Thyroid gland (tissue), 4 donors: ENCODE measurements around the gene CEP131. TPM values are rescaled to one million over a fixed set of nuclear protein-coding genes. Genes with fewer than 3 reads are reported as not detected.

ENCODE experiments used
- DNase-seq, 2 donors: peaks; one replicate each; pipeline ENCODE4 v3.0.0-alpha.2; 2019
- H3K27ac ChIP-seq, 3 donors: fragments of 200-600 bp; sonication (generic); 1 replicate in 2 of 3; 2 replicates in 1 of 3; pipeline ENCODE4 v1.5.1; 2016 to 2019; ENCODE audit warnings: mild to moderate bottlenecking in 1 of 3, moderate library complexity in 1 of 3
- H3K27me3 ChIP-seq: fragments of 200-600 bp; sonication (generic); one replicate; pipeline ENCODE4 v1.5.1; 2019
- H3K36me3 ChIP-seq, 2 donors: fragments of 200-600 bp; sonication (generic); one replicate each; pipeline ENCODE4 v1.5.1; 2016 to 2019
- H3K4me1 ChIP-seq, 2 donors: fragments of 200-600 bp; sonication (generic); one replicate each; pipeline ENCODE4 v1.5.1; 2017 to 2019
- H3K4me3 ChIP-seq, 3 donors: fragments of 200-600 bp; sonication (generic); replicated peaks in 1 of 3; 1 replicate in 2 of 3; 2 replicates in 1 of 3; pipeline ENCODE4 v1.5.1; 2016; ENCODE audit warnings: mild to moderate bottlenecking in 1 of 3
- H3K9me3 ChIP-seq: fragments of 200-600 bp; sonication (generic); one replicate; pipeline ENCODE4 v1.5.1; 2017
- POLR2A ChIP-seq, 2 donors: fragments of 450-650 bp; IDR thresholded peaks; one replicate each; pipeline ENCODE4 v1.6.1; 2017; ENCODE audit warnings: antibody characterized with exemption in 2 of 2, mild to moderate bottlenecking in 2 of 2, moderate library complexity in 1 of 2
- WGBS, 2 donors: methylation state at CpG; one replicate each; pipeline ENCODE4 v1.1.5; 2017; 5-methylcytosine and 5-hydroxymethylcytosine counted together
- intact Hi-C: fragments of 100-400 bp; cut with DNase I; formaldehyde crosslinking; loops from one replicate; pipeline ENCODE4 v1.15.1; 2023
- total RNA-seq, 4 donors: library from RNA; depleted of rRNA; stranded (reverse); fragments of >200 nt; gene quantifications; one replicate each; pipeline ENCODE4 v1.2.3, GENCODE V29; 2016
- TF ChIP-seq, protein P1 (sequence below), 6 experiments: fragments of 200-600 bp in 3 of 6; fragments of 450-650 bp in 3 of 6; sonication (generic) in 3 of 6; IDR thresholded peaks; one replicate each; pipeline ENCODE4 v1.5.1; 2016 to 2019; ENCODE audit warnings: antibody characterized with exemption in 6 of 6, mild to moderate bottlenecking in 2 of 6, inconsistent platforms in 1 of 6, moderate library complexity in 1 of 6

The CEP131 gene
- total RNA-seq, 4 donors from 2014 or later = 6.9 to 12.0 (median 8.6) TPM

DNA sequence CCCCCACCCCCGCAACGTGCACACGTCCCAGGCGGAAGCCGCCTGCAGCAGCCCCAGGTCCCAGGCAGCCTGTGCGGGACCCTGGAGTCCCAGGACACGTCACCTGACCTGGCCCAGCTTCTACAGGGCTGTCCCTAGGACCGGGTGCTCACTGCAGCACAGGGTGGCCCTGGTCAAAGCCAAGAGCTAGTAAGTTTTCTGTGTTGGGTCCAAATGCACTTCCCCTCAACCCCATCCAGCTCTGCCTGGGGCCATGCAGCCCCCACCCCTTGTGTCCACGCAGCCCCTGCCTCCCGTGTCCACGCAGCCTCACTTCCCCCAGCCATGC is 79.6 kb downstream of the CEP131 start:
- WGBS, 2 donors = 70% methylated on average over 4 of the region's 11 CpGs; no CpG with 5 or more reads in 1 of the 2 donors
- no peak overlapping the region for H3K4me3 ChIP-seq
- H3K4me1 ChIP-seq = peaks cover 0 to 9% of the 10 kb centered on the region in 2 donors
- H3K27me3 ChIP-seq = no peaks in the 10 kb centered on the region
- no peaks in the 10 kb centered on the region for H3K36me3 ChIP-seq
- TF ChIP-seq, protein P1, sequence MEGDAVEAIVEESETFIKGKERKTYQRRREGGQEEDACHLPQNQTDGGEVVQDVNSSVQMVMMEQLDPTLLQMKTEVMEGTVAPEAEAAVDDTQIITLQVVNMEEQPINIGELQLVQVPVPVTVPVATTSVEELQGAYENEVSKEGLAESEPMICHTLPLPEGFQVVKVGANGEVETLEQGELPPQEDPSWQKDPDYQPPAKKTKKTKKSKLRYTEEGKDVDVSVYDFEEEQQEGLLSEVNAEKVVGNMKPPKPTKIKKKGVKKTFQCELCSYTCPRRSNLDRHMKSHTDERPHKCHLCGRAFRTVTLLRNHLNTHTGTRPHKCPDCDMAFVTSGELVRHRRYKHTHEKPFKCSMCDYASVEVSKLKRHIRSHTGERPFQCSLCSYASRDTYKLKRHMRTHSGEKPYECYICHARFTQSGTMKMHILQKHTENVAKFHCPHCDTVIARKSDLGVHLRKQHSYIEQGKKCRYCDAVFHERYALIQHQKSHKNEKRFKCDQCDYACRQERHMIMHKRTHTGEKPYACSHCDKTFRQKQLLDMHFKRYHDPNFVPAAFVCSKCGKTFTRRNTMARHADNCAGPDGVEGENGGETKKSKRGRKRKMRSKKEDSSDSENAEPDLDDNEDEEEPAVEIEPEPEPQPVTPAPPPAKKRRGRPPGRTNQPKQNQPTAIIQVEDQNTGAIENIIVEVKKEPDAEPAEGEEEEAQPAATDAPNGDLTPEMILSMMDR (IDR thresholded peaks at IDR 0.05) = no peak
- no peak for TF ChIP-seq POLR2A (IDR thresholded peaks at IDR 0.05)
- no peak for DNase-seq
- no peaks in the 10 kb centered on the region for H3K9me3 ChIP-seq
- intact Hi-C loops = loop anchor here (5.0 kb wide), 1 partner anchor 94 kb away; the partner anchor contains the start of genes NDUFAF8 and TEPSIN
- H3K27ac ChIP-seq = no peak overlapping the region

DNA sequence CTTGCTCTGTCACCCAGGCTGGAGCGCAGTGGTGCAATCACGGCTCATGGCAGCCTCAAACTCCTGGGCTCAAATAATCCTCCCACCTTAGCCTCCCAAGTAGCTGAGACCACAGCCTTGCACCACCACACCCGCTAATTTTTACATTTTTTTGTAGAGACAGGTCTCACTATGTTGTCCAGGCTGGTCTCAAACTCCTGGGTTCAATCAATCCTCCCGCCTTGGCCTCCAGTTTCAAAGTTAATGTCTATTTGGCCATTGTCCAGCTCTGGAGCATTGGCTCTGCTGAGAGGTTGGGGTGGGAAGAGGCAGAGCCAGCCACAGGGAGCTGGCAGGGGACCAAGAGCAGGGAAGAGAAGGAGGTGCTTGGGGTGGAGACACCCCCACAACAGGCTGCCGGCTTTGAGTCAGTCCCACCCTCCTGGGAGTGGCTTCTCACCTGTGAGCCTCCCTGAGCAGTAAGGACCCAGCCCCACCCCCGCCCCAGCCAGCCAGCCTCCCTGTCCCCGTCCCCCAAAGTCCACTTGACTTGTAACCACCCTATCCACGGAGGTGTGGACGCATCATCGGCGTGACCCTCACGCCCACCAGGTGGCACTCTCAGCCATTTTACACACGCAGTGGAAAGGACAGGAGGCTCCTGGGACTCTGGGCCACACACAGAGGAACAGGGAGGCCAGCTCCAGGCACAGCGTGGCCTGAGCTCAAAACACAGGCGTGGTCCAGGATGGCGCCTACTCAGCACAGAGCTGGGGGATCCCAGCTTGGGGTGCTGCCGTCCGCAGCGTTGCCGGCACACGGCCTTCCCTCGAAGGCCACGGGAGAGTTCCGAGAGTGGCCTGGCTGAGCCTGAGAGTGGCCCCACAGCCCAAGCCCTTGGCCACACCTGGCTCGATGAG is 80.2 kb downstream of the CEP131 start:
- DNase-seq = peak; percentile 81 to 84
- H3K4me3 ChIP-seq = no peak overlapping the region

DNA sequence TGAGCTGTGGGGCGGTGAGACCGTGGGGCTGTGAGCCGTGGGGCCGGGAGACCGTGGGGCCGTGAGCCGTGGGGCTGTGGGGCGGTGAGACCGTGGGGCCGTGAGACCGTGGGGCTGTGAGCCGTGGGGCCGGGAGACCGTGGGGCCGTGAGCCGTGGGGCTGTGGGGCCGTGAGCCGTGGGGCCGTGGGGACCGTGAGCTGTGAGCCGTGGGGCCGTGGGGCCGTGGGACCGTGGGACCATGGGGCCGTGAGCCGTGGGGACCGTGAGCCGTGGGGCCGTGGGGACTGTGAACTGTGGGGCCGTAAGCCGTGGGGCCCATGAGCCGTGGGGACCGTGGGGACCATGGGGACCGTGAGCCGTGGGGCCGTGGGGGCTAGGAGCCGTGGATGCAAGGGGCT is 82.1 kb downstream of the CEP131 start:
- Histone ChIP-seq H3K4me3 (no peak overlapping the region), H3K4me1 (peaks cover 0 to 9% of the 10 kb centered on the region in 2 donors), H3K27ac (no peak overlapping the region), H3K36me3 (no peaks in the 10 kb centered on the region), H3K27me3 (no peaks in the 10 kb centered on the region), H3K9me3 (no peaks in the 10 kb centered on the region)
- no peak for DNase-seq
- no peak for TF ChIP-seq POLR2A (IDR thresholded peaks at IDR 0.05)
- TF ChIP-seq, protein P1 (IDR thresholded peaks at IDR 0.05) = no peak
- WGBS, 2 donors = 95 to 97% methylated on average over 28 to 30 of the region's 37 CpGs
- intact Hi-C loops = loop anchor here (5.0 kb wide), 1 partner anchor 97 kb away; the partner anchor contains the start of genes NDUFAF8 and TEPSIN

More for the DNA sequence above, 80.2 kb downstream of the CEP131 start:
- Histone ChIP-seq H3K9me3 (no peaks in the 10 kb centered on the region), H3K4me1 (peaks cover 0 to 9% of the 10 kb centered on the region in 2 donors), H3K36me3 (no peaks in the 10 kb centered on the region), H3K27ac (no peak overlapping the region), H3K27me3 (no peaks in the 10 kb centered on the region)
- TF ChIP-seq POLR2A (IDR thresholded peaks at IDR 0.05) = no peak
- TF ChIP-seq, protein P1 (IDR thresholded peaks at IDR 0.05) = peak; percentile 39 to 61 (median 49)
- WGBS, 2 donors = 36 to 62% methylated on average over 9 to 14 of the region's 25 CpGs
- intact Hi-C loops = loop anchor here (5.0 kb wide), 1 partner anchor 95 kb away; the partner anchor contains the start of genes NDUFAF8 and TEPSIN

DNA sequence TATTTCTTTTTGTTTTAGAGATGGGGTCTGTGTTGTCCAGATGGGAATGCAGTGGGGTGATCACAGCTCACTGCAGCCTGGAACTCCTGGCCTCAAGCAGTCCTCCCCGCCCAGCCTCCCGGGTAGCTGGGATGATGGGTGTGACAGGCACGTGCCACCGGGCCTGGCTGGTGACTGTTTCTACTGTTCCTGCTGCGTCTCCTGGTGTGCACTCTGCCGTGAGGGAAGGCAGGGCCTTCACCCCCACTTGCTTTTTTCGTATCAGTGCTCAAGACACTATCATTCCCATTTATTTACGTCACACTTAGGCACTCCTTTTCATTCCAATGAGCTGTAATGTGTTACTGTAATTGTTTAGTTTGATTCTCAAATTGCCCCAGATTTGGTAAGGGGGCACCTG is 82.7 kb downstream of the CEP131 start:
- intact Hi-C loops = loop anchor here (5.0 kb wide), 1 partner anchor 97 kb away; the partner anchor contains the start of genes NDUFAF8 and TEPSIN
- no peak for TF ChIP-seq POLR2A (IDR thresholded peaks at IDR 0.05)
- TF ChIP-seq, protein P1 (IDR thresholded peaks at IDR 0.05) = no peak
- Histone ChIP-seq H3K4me3 (no peak overlapping the region), H3K9me3 (no peaks in the 10 kb centered on the region), H3K4me1 (peaks cover 0 to 9% of the 10 kb centered on the region in 2 donors), H3K36me3 (no peaks in the 10 kb centered on the region), H3K27ac (no peak overlapping the region), H3K27me3 (no peaks in the 10 kb centered on the region)
- DNase-seq = no peak
- 77 to 84% methylated on average over 7 to 8 of the region's 8 CpGs for WGBS, 2 donors

Other genes starting within 250 kb of the CEP131 start
- gene CHMP6, start 231.1 kb downstream of the CEP131 start, total RNA-seq = 10 to 100 TPM; 19.5 to 37.8 (median 27.8) TPM
- gene BAIAP2, start 187.8 kb downstream of the CEP131 start, total RNA-seq = 10 to 100 TPM; 35.8 to 86.8 (median 42.1) TPM
- not detected for gene PVALEF, start 57.5 kb downstream of the CEP131 start, total RNA-seq
- 10 to 100 TPM in 1 of 4 donors, 1 to 10 TPM in 3; 4.1 to 17.6 (median 7.4) TPM for gene AATK, start 56.7 kb downstream of the CEP131 start, total RNA-seq
- 10 to 100 TPM; 37.9 to 82.2 (median 64.9) TPM for gene TEPSIN, start 16.1 kb upstream of the CEP131 start, total RNA-seq
- 100 to 1,000 TPM in 1 of 4 donors, 10 to 100 TPM in 3; 17.0 to 107 (median 53.7) TPM for gene NDUFAF8, start 16.4 kb upstream of the CEP131 start, total RNA-seq
- 100 to 1,000 TPM in 3 of 4 donors, 10 to 100 TPM in 1; 81.8 to 140 (median 121) TPM for gene SLC38A10, start 72.3 kb upstream of the CEP131 start, total RNA-seq
- gene BAHCC1, start 172.5 kb upstream of the CEP131 start, total RNA-seq = 10 to 100 TPM; 13.7 to 33.7 (median 23.9) TPM